H1 (cell line): Measurements from ENCODE around the gene RNFT2. TPM values are rescaled to one million over a fixed set of nuclear protein-coding genes. Genes with fewer than 3 reads are reported as not detected.
A peak's percentile ranks its signal among the peaks of the same experiment; 100 is the strongest.

Experiments
- CTCF ChIA-PET: fragments of 300-600 bp; sonication (Branson Sonifier 250); formaldehyde crosslinking; loops from one replicate; lab custom pipeline; 2021; ENCODE audit not compliant: partially characterized antibody; lab: Charles Lee
- POLR2A ChIA-PET: fragments of 300-600 bp; sonication (Branson Sonifier 250); formaldehyde crosslinking; loops from one replicate; lab custom pipeline; 2021; ENCODE audit warnings: inconsistent platforms; ENCODE audit not compliant: partially characterized antibody; lab: Charles Lee
- DNase-seq, 2 experiments: peaks; one replicate each; pipeline versions ENCODE4 v3.0.0 to v3.0.0-alpha.2; 2010 to 2022; ENCODE audit warnings: low spot score in 2 of 2, low read depth in 1 of 2, mixed read lengths in 1 of 2
- FAIRE-seq: peaks from 2 replicates; lab custom pipeline; 2011; peaks lifted over from hg19 to GRCh38; lab: Jason Lieb, UNC
- H2AFZ ChIP-seq: 2 replicates; pipeline ENCODE4 v1.8.1; 2012; ENCODE audit warnings: low read length, inconsistent platforms
- H2AK5ac ChIP-seq: 2 replicates; pipeline ENCODE4 v1.6.1; 2013; ENCODE audit warnings: low read depth, low read length
- H2BK120ac ChIP-seq: replicated peaks from 2 replicates; pipeline ENCODE3; 2013; ENCODE audit warnings: low read depth, low read length, inconsistent platforms
- H2BK12ac ChIP-seq: 2 replicates; pipeline ENCODE4 v1.6.1; 2013; ENCODE audit warnings: low read depth, low read length
- H2BK15ac ChIP-seq: 2 replicates; pipeline ENCODE4 v1.6.1; 2013; ENCODE audit warnings: low read length
- H2BK20ac ChIP-seq: 2 replicates; pipeline ENCODE4 v1.6.1; 2013; ENCODE audit warnings: low read length
- H2BK5ac ChIP-seq: 2 replicates; pipeline ENCODE4 v1.6.1; 2013; ENCODE audit warnings: low read depth, low read length
- H3K14ac ChIP-seq: 2 replicates; pipeline ENCODE4 v1.6.1; 2013; ENCODE audit warnings: inconsistent platforms; ENCODE audit not compliant: insufficient read length
- H3K18ac ChIP-seq: 2 replicates; pipeline ENCODE4 v1.6.1; 2013; ENCODE audit warnings: low read length; ENCODE audit errors: extremely low read depth
- H3K23ac ChIP-seq: 2 replicates; pipeline ENCODE4 v1.6.1; 2013; ENCODE audit warnings: inconsistent platforms; ENCODE audit not compliant: insufficient read length
- H3K23me2 ChIP-seq: 2 replicates; pipeline ENCODE4 v1.6.1; 2013; ENCODE audit warnings: low read depth, low read length
- H3K27ac ChIP-seq: 2 replicates; pipeline ENCODE4 v1.6.1; 2011; ENCODE audit warnings: low read depth, low read length, inconsistent platforms
- H3K27me3 ChIP-seq, 4 experiments: replicated peaks in 1 of 4; 1 replicate in 1 of 4; 2 replicates in 3 of 4; pipeline versions ENCODE4 v1.6.1 to v1.8.1; 2011 to 2013; ENCODE audit warnings: low read length in 3 of 4, mild to moderate bottlenecking in 3 of 4, inconsistent platforms in 2 of 4, mixed read lengths in 2 of 4, moderate library complexity in 1 of 4; ENCODE audit not compliant: control insufficient read depth in 3 of 4, insufficient read depth in 3 of 4; ENCODE audit errors: extremely low read depth in 1 of 4
- H3K36me3 ChIP-seq, 4 experiments: 2 replicates each; pipeline versions ENCODE4 v1.6.1 to v1.8.1; 2011 to 2013; ENCODE audit warnings: mild to moderate bottlenecking in 4 of 4, low read length in 3 of 4, moderate library complexity in 2 of 4, control low read depth in 1 of 4, inconsistent platforms in 1 of 4; ENCODE audit not compliant: insufficient read depth in 4 of 4, control insufficient read depth in 2 of 4
- H3K4ac ChIP-seq: replicated peaks from 2 replicates; pipeline ENCODE3; 2013; ENCODE audit warnings: low read length, low read depth, mixed read lengths, inconsistent platforms; ENCODE audit not compliant: insufficient read length
- H3K4me1 ChIP-seq, 4 experiments: replicated peaks in 1 of 4; 1 replicate in 1 of 4; 2 replicates in 3 of 4; pipeline versions ENCODE4 v1.6.1 to v1.8.1; 2011 to 2013; ENCODE audit warnings: low read length in 3 of 4, inconsistent platforms in 2 of 4, mixed read lengths in 1 of 4; ENCODE audit not compliant: insufficient read depth in 4 of 4, control insufficient read depth in 3 of 4
- H3K4me2 ChIP-seq, 2 experiments: 2 replicates each; pipeline versions ENCODE4 v1.6.1 to v1.8.1; 2011 to 2013; ENCODE audit warnings: low read depth in 2 of 2, low read length in 2 of 2, control low read depth in 1 of 2, inconsistent platforms in 1 of 2, mild to moderate bottlenecking in 1 of 2; ENCODE audit not compliant: insufficient read depth in 1 of 2
- H3K4me3 ChIP-seq, 4 experiments: fragments of 200-600, 300-600 bp in 1 of 4; sonication (generic), shearing (Covaris generic), sonication (Bioruptor Twin) in 1 of 4; 2 replicates each; pipeline versions ENCODE4 v1.5.1 to v1.8.1; 2011 to 2016; ENCODE audit warnings: low read length in 4 of 4, low read depth in 3 of 4, control low read depth in 2 of 4, inconsistent platforms in 2 of 4, mild to moderate bottlenecking in 2 of 4, mixed read lengths in 1 of 4, moderate library complexity in 1 of 4; ENCODE audit not compliant: insufficient read depth in 2 of 4; ENCODE audit errors: extremely low read depth in 1 of 4
- H3K56ac ChIP-seq: replicated peaks from 2 replicates; pipeline ENCODE3; 2013; ENCODE audit warnings: low read depth, mild to moderate bottlenecking, mixed read lengths, low read length, inconsistent platforms; ENCODE audit not compliant: insufficient read length
- H3K79me1 ChIP-seq: 2 replicates; pipeline ENCODE4 v1.6.1; 2013; ENCODE audit warnings: low read depth, low read length, control low read depth
- H3K79me2 ChIP-seq, 2 experiments: 2 replicates each; pipeline versions ENCODE4 v1.6.1 to v1.8.1; 2012 to 2013; ENCODE audit warnings: low read length in 2 of 2, mild to moderate bottlenecking in 2 of 2, inconsistent platforms in 1 of 2; ENCODE audit not compliant: insufficient read depth in 2 of 2, control insufficient read depth in 1 of 2
- H3K9ac ChIP-seq, 4 experiments: replicated peaks in 1 of 4; 1 replicate in 1 of 4; 2 replicates in 3 of 4; pipeline versions ENCODE4 v1.6.1 to v1.8.1; 2011 to 2013; ENCODE audit warnings: low read depth in 3 of 4, low read length in 3 of 4, control low read depth in 2 of 4, mild to moderate bottlenecking in 2 of 4, moderate library complexity in 2 of 4, inconsistent platforms in 1 of 4; ENCODE audit errors: extremely low read depth in 1 of 4
- H3K9me3 ChIP-seq, 2 experiments: 2 replicates each; pipeline versions ENCODE4 v1.6.1 to v1.8.1; 2012 to 2013; ENCODE audit warnings: mild to moderate bottlenecking in 2 of 2, moderate library complexity in 2 of 2, control low read depth in 1 of 2, inconsistent platforms in 1 of 2, low read depth in 1 of 2, low read length in 1 of 2, mixed read lengths in 1 of 2; ENCODE audit not compliant: insufficient read depth in 2 of 2
- H4K20me1 ChIP-seq, 2 experiments: replicated peaks in 1 of 2; 2 replicates each; pipeline versions ENCODE3 to v1.8.1; 2011 to 2013; ENCODE audit warnings: inconsistent platforms in 2 of 2, low read length in 2 of 2, mild to moderate bottlenecking in 1 of 2; ENCODE audit not compliant: insufficient read depth in 2 of 2, control insufficient read depth in 1 of 2
- H4K5ac ChIP-seq: 2 replicates; pipeline ENCODE4 v1.6.1; 2013; ENCODE audit warnings: low read length, low read depth, mixed read lengths, inconsistent platforms; ENCODE audit not compliant: insufficient read length
- H4K8ac ChIP-seq: 2 replicates; pipeline ENCODE4 v1.8.0; 2013; ENCODE audit warnings: mild to moderate bottlenecking, moderate library complexity, low read length, inconsistent platforms; ENCODE audit not compliant: insufficient read depth; ENCODE audit errors: extremely low read depth
- H4K91ac ChIP-seq: replicated peaks from 2 replicates; pipeline ENCODE3; 2013; ENCODE audit warnings: low read length, mixed read lengths, inconsistent platforms; ENCODE audit not compliant: insufficient read length
- JUND ChIP-seq: IDR thresholded peaks from 2 replicates; pipeline ENCODE4 v1.6.1; 2011; ENCODE audit warnings: mild to moderate bottlenecking, improper control_type of control experiment, low read length
- WGBS, 2 experiments: shearing (Covaris generic) in 1 of 2; methylation state at CpG; one replicate each; pipeline versions ENCODE4 v1.1.6 to v1.1.7; 2013 to 2015; ENCODE audit warnings: low lambda C conversion rate in 2 of 2, mixed read lengths in 2 of 2, inconsistent platforms in 1 of 2, low coverage in 1 of 2, missing lambda C conversion rate in 1 of 2; ENCODE audit not compliant: insufficient replicate concordance in 2 of 2, insufficient coverage in 1 of 2, insufficient read length in 1 of 2; ENCODE audit errors: extremely low coverage in 1 of 2, missing lambda C conversion rate in 1 of 2; 5-methylcytosine and 5-hydroxymethylcytosine counted together
- polyA plus RNA-seq, 7 experiments: library from polyadenylated mRNA; depleted of rRNA in 3 of 7; stranded (reverse) in 5 of 7; unstranded in 2 of 7; fragments of >200 nt in 5 of 7; fragments of 200-250 nt in 2 of 7; gene quantifications; 1 replicate in 5 of 7; 2 replicates in 1 of 7; 4 replicates in 1 of 7; pipeline versions ENCODE4 v1.2.1 to v1.2.3, GENCODE V29; 2011 to 2013; ENCODE audit warnings: missing spikeins in 2 of 7, mixed read lengths in 2 of 7
- total RNA-seq: library from RNA; stranded (reverse); fragmentation: NEBNext Ultra II Directional; extraction: Animal tissue kit (Norgen Biotek cat#: 25700); gene quantifications from 2 replicates; pipeline ENCODE4 v1.2.1, GENCODE V29; 2021

Gene RNFT2
- total and polyA plus RNA-seq, 2 of the 8 experiments (the other 6 are each of a cell fraction or from before 2014, with no cell fraction given): 14.2 to 33.1 TPM

DNA sequence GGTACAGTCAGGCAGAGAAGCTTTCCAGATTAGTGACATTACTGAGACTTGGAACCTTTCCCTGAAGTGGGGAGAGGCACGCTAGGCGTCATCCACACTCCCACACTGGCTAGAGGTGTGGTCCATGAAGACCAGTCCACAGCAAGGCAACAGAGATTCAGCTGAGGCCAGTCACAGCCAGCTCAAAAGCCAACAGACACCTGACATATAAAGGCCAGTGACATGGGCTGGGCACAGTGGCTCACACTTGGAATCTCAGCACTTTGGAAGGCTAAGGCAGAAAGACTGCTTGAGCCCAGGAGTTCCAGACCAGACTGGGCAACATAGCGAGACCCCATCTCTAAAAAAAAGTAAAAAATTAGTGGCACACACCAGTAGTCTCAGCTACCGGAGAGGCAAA, 132.2 kb downstream of the RNFT2 start:
- no peak overlapping the region for H3K56ac ChIP-seq
- no peak overlapping the region for H2AK5ac ChIP-seq
- FAIRE-seq: no peak
- H3K79me2 ChIP-seq: no peaks in the 10 kb centered on the region; a peak in 1 of 4 replicates
- peaks cover 0 to 3% of the 10 kb centered on the region in 2 experiments; a peak in 1 of 4 replicates for H3K9me3 ChIP-seq
- no peak overlapping the region for H2BK20ac ChIP-seq
- 90% methylated on average over 4 of the region's 4 CpGs; no CpG with 5 or more reads in 1 of the 2 experiments for WGBS, 2 experiments
- H3K4ac ChIP-seq: no peak overlapping the region
- no peak overlapping the region for H3K4me2 ChIP-seq
- no peaks in the 10 kb centered on the region for H3K36me3 ChIP-seq
- TF ChIP-seq JUND: no peak
- no peaks in the 10 kb centered on the region for H3K23me2 ChIP-seq
- H2BK120ac ChIP-seq: no peak overlapping the region
- H2BK5ac ChIP-seq: no peak overlapping the region
- ChIA-PET CTCF (interaction anchor here (0.7 to 2.0 kb wide), 2 partner anchors 10 to 13 kb away, joined by 3 to 5 read pairs; no protein-coding TSS in a partner anchor), POLR2A (interaction anchor here (1.1 to 1.5 kb wide), 3 partner anchors 10 to 34 kb away, joined by 3 to 4 read pairs (median 3); no protein-coding TSS in a partner anchor)
- peak overlapping the region; percentile 28 for H3K14ac ChIP-seq
- H4K8ac ChIP-seq: no peak overlapping the region
- H3K23ac ChIP-seq: no peak overlapping the region
- no peak overlapping the region for H3K4me3 ChIP-seq
- no peak overlapping the region for H2BK12ac ChIP-seq
- DNase-seq: no peak
- H3K18ac ChIP-seq: no peak overlapping the region
- no peak overlapping the region for H3K27ac ChIP-seq
- H3K9ac ChIP-seq: no peak overlapping the region
- H3K79me1 ChIP-seq: no peaks in the 10 kb centered on the region
- H3K27me3 ChIP-seq: no peaks in the 10 kb centered on the region
- no peak overlapping the region for H2BK15ac ChIP-seq
- H4K5ac ChIP-seq: no peak overlapping the region
- H4K20me1 ChIP-seq: peaks cover 0 to 2% of the 10 kb centered on the region in 2 experiments
- H4K91ac ChIP-seq: no peak overlapping the region
- no peak overlapping the region for H2AFZ ChIP-seq
- H3K4me1 ChIP-seq: no peaks in the 10 kb centered on the region
